Measurements from ENCODE around the gene VWA8.
"Not testable (repeated sequence)": the region's sequence is repeated elsewhere in the genome, so short reads cannot be mapped to it uniquely, and the experiment has no call there.

Gene VWA8

DNA sequence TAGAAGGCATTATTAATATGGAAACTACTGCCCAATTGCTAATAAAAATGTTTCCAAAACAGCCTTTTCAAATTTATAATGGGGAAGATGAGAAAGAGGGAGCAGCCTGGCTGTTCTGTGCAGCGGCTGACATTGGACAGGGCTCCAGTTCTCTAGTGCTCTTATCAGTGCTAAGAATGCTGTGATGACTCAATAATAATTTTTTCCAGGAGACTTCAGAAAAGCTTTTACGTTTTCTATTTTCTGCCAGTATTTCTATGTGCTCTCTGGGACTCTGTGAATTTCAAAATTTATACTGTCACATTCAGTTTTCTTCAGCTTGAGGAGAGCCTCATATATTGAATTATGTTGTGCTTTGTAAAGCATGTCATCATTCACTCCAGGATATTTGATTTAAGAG is 209.6 kb downstream of the VWA8 start:
- no peaks in the 10 kb centered on the region for H4K20me1 ChIP-seq (ENCODE audit: insufficient read depth, low read length)
- H3K9me2 ChIP-seq (replicated peaks; ENCODE audit: insufficient read depth, low read length) = no peaks in the 10 kb centered on the region
- H3K4me2 ChIP-seq (ENCODE audit: low read depth, low read length) = no peak overlapping the region
- no peaks in the 10 kb centered on the region for H3K27me3 ChIP-seq (replicated peaks; ENCODE audit: insufficient read depth, low read length)
- no peaks in the 10 kb centered on the region for H3K4me1 ChIP-seq (ENCODE audit: low read length)
- no peak overlapping the region for H3K27ac ChIP-seq (ENCODE audit: low read length)
- TF ChIP-seq EZH2 (optimal IDR thresholded peaks at IDR 0.05; ENCODE audit: low read depth, low read length) (no peak), EZH2phosphoT487 (IDR thresholded peaks at IDR 0.05; ENCODE audit: low read length) (no peak)
- TF ChIP-seq, protein P1, sequence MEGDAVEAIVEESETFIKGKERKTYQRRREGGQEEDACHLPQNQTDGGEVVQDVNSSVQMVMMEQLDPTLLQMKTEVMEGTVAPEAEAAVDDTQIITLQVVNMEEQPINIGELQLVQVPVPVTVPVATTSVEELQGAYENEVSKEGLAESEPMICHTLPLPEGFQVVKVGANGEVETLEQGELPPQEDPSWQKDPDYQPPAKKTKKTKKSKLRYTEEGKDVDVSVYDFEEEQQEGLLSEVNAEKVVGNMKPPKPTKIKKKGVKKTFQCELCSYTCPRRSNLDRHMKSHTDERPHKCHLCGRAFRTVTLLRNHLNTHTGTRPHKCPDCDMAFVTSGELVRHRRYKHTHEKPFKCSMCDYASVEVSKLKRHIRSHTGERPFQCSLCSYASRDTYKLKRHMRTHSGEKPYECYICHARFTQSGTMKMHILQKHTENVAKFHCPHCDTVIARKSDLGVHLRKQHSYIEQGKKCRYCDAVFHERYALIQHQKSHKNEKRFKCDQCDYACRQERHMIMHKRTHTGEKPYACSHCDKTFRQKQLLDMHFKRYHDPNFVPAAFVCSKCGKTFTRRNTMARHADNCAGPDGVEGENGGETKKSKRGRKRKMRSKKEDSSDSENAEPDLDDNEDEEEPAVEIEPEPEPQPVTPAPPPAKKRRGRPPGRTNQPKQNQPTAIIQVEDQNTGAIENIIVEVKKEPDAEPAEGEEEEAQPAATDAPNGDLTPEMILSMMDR (IDR thresholded peaks at IDR 0.05; ENCODE audit: low read length) = no peak
- no peaks in the 10 kb centered on the region for H3F3A ChIP-seq (ENCODE audit: insufficient read depth, low read length)
- no peaks in the 10 kb centered on the region for H3K36me3 ChIP-seq (replicated peaks; ENCODE audit: insufficient read depth, low read length)
- no peak overlapping the region for H2AFZ ChIP-seq (ENCODE audit: low read length)
- no peak overlapping the region for H3K9ac ChIP-seq (ENCODE audit: low read length)
- no peaks in the 10 kb centered on the region for H3K9me3 ChIP-seq (replicated peaks; ENCODE audit: insufficient read depth, low read length)
- DNase-seq = no peak
- no peaks in the 10 kb centered on the region for H3K79me2 ChIP-seq (ENCODE audit: low read length)
- no peak overlapping the region for H3K4me3 ChIP-seq (ENCODE audit: low read length)

DNA sequence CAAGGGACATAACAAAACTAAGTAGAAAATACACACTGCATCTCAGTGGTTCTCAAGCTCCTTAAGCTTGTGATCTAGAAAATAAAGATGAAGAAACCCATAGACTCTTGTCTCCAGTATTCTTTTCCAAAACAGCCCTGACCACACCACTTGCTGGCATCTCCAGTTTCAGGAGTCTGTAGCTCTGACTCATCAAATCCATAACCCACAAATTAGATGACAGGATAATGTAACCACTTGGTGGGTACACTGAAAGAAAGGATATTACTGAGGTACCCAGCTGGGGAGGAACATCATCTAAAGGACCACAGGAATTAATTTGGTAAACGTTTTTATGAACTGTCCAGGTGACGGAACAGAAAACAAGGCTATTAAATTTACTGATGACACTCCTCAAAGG is 214.7 kb downstream of the VWA8 start:
- Histone ChIP-seq H3K9me3 (replicated peaks; ENCODE audit: insufficient read depth, low read length) (no peaks in the 10 kb centered on the region), H3K9ac (ENCODE audit: low read length) (no peak overlapping the region), H3K9me2 (replicated peaks; ENCODE audit: insufficient read depth, low read length) (no peaks in the 10 kb centered on the region), H3K27ac (ENCODE audit: low read length) (no peak overlapping the region), H3F3A (ENCODE audit: insufficient read depth, low read length) (no peaks in the 10 kb centered on the region), H4K20me1 (ENCODE audit: insufficient read depth, low read length) (no peaks in the 10 kb centered on the region), H3K4me1 (ENCODE audit: low read length) (no peaks in the 10 kb centered on the region), H3K27me3 (replicated peaks; ENCODE audit: insufficient read depth, low read length) (no peaks in the 10 kb centered on the region), H3K4me3 (ENCODE audit: low read length) (no peak overlapping the region), H3K36me3 (replicated peaks; ENCODE audit: insufficient read depth, low read length) (no peaks in the 10 kb centered on the region), H3K79me2 (ENCODE audit: low read length) (no peaks in the 10 kb centered on the region), H3K4me2 (ENCODE audit: low read depth, low read length) (no peak overlapping the region), H2AFZ (ENCODE audit: low read length) (no peak overlapping the region)
- TF ChIP-seq EZH2phosphoT487 (IDR thresholded peaks at IDR 0.05; ENCODE audit: low read length) (no peak), EZH2 (optimal IDR thresholded peaks at IDR 0.05; ENCODE audit: low read depth, low read length) (no peak)
- TF ChIP-seq, protein P1 (IDR thresholded peaks at IDR 0.05; ENCODE audit: low read length) = no peak
- no peak for DNase-seq

DNA sequence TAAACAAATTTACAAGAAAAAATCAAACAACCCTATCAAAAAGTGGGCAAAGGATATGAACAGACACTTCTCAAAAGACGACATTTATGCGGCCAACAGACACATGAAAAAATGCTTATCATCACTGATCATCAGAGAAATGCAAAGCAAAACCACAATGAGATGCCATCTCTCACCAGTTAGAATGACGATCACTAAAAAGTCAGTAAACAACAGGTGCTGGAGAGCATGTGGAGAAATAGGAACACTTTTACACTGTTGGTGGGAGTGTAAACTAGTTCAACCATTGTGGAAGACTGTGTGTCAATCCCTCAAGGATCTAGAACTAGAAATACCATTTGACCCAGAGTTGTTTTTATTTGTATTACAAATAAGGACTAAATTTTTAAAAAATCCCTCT is 215.4 kb downstream of the VWA8 start:
- H3K27me3 ChIP-seq (replicated peaks; ENCODE audit: insufficient read depth, low read length); H3K4me2 ChIP-seq (ENCODE audit: low read depth, low read length); H4K20me1 ChIP-seq (ENCODE audit: insufficient read depth, low read length); H3K27ac ChIP-seq (ENCODE audit: low read length); DNase-seq; H3K4me3 ChIP-seq (ENCODE audit: low read length); H3K36me3 ChIP-seq (replicated peaks; ENCODE audit: insufficient read depth, low read length); H3K9ac ChIP-seq (ENCODE audit: low read length); H3K4me1 ChIP-seq (ENCODE audit: low read length); H2AFZ ChIP-seq (ENCODE audit: low read length); H3F3A ChIP-seq (ENCODE audit: insufficient read depth, low read length); H3K79me2 ChIP-seq (ENCODE audit: low read length); H3K9me3 ChIP-seq (replicated peaks; ENCODE audit: insufficient read depth, low read length); H3K9me2 ChIP-seq (replicated peaks; ENCODE audit: insufficient read depth, low read length): not testable (repeated sequence)

DNA sequence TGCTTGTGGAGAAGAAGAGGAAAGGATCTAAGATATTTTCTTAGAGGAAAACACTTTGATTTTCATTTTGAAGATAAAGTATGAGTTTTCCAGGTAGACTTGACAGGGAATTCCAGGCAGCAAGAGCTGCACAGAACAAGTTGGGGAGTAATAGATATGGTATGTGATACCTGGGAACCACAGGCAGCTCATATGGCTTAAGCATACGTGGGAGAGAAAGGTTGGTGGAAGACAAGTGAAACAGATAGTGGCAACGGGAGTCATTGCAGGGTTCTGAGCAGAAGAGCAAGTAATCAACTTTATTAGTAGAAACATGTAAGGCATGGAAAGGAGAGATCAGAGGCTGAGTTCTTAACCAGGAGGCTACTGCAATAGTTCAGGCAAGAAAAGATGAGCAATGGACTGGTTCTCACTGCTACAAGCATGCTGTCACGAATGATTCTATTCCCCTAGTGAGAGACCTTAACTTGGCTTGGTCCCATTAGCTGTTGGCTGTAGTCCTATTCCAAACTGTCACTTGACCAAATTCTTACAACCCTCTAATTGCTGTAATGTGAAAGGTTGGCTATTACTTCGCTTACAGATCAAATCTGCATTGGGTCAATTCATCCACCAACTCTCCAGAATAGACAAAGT is 217.9 kb downstream of the VWA8 start:
- no peak overlapping the region for H2AFZ ChIP-seq (ENCODE audit: low read length)
- H3K9me3 ChIP-seq (replicated peaks; ENCODE audit: insufficient read depth, low read length) = no peaks in the 10 kb centered on the region
- TF ChIP-seq EZH2 (optimal IDR thresholded peaks at IDR 0.05; ENCODE audit: low read depth, low read length) = no peak
- TF ChIP-seq, protein P1 (IDR thresholded peaks at IDR 0.05; ENCODE audit: low read length) = no peak
- no peak for TF ChIP-seq EZH2phosphoT487 (IDR thresholded peaks at IDR 0.05; ENCODE audit: low read length)
- no peak overlapping the region for H3K4me3 ChIP-seq (ENCODE audit: low read length)
- no peaks in the 10 kb centered on the region for H4K20me1 ChIP-seq (ENCODE audit: insufficient read depth, low read length)
- H3K4me1 ChIP-seq (ENCODE audit: low read length) = no peaks in the 10 kb centered on the region
- H3K9me2 ChIP-seq (replicated peaks; ENCODE audit: insufficient read depth, low read length) = no peaks in the 10 kb centered on the region
- no peaks in the 10 kb centered on the region for H3K79me2 ChIP-seq (ENCODE audit: low read length)
- H3K9ac ChIP-seq (ENCODE audit: low read length) = no peak overlapping the region
- no peak for DNase-seq
- no peaks in the 10 kb centered on the region for H3F3A ChIP-seq (ENCODE audit: insufficient read depth, low read length)
- H3K4me2 ChIP-seq (ENCODE audit: low read depth, low read length) = no peak overlapping the region
- H3K27ac ChIP-seq (ENCODE audit: low read length) = no peak overlapping the region
- H3K36me3 ChIP-seq (replicated peaks; ENCODE audit: insufficient read depth, low read length) = no peaks in the 10 kb centered on the region
- no peaks in the 10 kb centered on the region for H3K27me3 ChIP-seq (replicated peaks; ENCODE audit: insufficient read depth, low read length)
